ENCODE data around the gene C1orf21. TPM values are rescaled to one million over a fixed set of nuclear protein-coding genes. Genes with fewer than 3 reads are reported as not detected.
A peak's percentile ranks its signal among the peaks of the same experiment; 100 is the strongest.

C1orf21 gene
- total RNA-seq, 2 donors from 2014 or later: 10.4 to 15.2 TPM

DNA sequence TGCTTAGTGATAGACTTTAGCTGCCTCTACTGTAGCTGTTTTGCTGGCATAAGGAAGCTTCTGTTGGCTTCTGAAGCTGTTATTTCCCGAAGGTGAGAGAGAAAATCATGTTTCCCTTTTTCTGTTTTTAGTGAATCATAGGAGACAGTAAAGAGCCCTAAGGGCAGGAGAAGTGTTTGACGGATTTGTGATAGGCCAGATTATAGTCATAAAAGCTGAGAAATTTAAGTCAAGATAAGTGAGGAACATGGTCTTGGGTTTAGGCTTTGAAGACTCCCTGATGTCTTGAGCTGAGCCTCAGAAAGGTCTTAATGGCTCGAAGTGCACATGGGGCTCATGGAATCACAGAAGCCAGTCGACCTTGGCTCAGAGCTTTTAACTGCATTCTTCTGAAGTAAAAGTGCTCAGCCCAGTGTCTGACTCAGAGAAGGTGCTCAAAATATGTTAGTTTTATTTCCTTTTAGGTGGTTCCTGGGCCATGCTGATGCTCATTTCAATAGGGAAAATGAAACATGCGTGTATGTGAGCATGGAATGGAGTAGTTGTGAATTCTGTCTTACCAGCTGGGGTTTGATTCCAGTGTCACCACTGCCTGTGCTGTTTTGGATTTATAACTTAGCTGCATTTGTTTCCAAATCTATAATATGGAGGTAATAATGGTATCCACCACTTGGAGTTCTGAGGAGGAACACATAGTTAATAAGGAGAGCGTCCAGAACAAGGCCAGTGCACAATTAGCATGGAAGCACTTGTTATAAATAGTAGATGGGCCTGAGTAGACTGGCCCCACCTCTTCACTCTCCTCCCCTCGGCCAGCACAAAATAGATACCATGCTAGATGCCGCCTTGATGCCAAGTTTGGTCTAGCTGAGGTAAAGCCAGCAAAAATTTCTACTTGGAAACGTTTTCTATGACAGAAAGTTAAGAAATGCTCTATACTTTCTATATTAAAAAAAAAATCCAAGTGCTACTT is 99.2 kb downstream of the C1orf21 start:
- H3K36me3 ChIP-seq: no peaks in the 10 kb centered on the region
- DNase-seq (ENCODE audit: low spot score) (no peak), ATAC-seq (ENCODE audit: insufficient number of reproducible peaks, low FRiP score, low read depth) (no peak)
- H3K27ac ChIP-seq: peak overlapping the region; percentile 21 to 38
- no peaks in the 10 kb centered on the region for H3K9me3 ChIP-seq
- peaks cover 33 to 54% of the 10 kb centered on the region in 2 donors for H3K4me1 ChIP-seq (ENCODE audit: control insufficient read depth in 1 of 2, low read depth in 2 of 2)
- H3K27me3 ChIP-seq (replicated peaks; ENCODE audit: insufficient read depth): no peaks in the 10 kb centered on the region
- TF ChIP-seq, protein P1, sequence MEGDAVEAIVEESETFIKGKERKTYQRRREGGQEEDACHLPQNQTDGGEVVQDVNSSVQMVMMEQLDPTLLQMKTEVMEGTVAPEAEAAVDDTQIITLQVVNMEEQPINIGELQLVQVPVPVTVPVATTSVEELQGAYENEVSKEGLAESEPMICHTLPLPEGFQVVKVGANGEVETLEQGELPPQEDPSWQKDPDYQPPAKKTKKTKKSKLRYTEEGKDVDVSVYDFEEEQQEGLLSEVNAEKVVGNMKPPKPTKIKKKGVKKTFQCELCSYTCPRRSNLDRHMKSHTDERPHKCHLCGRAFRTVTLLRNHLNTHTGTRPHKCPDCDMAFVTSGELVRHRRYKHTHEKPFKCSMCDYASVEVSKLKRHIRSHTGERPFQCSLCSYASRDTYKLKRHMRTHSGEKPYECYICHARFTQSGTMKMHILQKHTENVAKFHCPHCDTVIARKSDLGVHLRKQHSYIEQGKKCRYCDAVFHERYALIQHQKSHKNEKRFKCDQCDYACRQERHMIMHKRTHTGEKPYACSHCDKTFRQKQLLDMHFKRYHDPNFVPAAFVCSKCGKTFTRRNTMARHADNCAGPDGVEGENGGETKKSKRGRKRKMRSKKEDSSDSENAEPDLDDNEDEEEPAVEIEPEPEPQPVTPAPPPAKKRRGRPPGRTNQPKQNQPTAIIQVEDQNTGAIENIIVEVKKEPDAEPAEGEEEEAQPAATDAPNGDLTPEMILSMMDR (IDR thresholded peaks at IDR 0.05): no peak
- H3K4me3 ChIP-seq: no peak overlapping the region

DNA sequence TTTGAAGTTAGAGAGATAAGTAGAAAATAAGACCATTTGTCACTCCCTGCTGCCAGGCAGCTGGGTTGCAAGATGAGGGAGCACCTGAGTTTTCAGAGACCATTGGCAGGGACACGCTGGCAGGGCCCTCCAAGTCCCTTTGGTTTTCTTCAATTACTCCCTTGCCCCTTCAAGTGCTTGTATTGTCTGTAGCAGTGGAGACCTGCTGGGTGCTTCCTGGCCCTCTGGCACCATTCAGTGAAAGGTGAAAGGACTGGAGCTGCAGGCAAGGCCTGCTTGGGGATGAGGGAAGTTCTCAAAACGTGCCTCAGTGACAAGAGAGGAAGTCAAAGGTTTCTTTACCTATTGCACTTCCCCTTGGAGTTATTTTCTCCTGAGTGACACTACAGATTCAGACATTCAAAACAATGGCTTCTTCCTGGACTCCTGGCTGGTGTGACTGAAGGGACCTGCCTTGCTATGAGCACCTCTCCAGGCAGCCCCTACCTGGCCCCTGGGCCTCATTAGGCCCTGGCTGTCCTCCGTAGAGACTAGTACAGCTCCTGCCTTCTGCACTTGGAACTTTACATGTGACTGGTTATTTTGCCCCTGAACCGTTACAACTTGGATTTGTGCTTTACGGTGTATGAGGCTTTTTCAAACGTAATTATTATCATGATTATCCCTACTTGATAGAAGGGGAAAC is 100.1 kb downstream of the C1orf21 start:
- Histone ChIP-seq H3K27me3 (replicated peaks; ENCODE audit: insufficient read depth) (no peaks in the 10 kb centered on the region), H3K9me3 (no peaks in the 10 kb centered on the region), H3K4me3 (no peak overlapping the region), H3K36me3 (no peaks in the 10 kb centered on the region), H3K27ac (peak overlapping the region; percentile 9 to 38), H3K4me1 (ENCODE audit: control insufficient read depth in 1 of 2, low read depth in 2 of 2) (peaks cover 38 to 63% of the 10 kb centered on the region in 2 donors)
- TF ChIP-seq, protein P1 (IDR thresholded peaks at IDR 0.05): no peak
- DNase-seq (ENCODE audit: low spot score) (no peak), ATAC-seq (ENCODE audit: insufficient number of reproducible peaks, low FRiP score, low read depth) (no peak)

DNA sequence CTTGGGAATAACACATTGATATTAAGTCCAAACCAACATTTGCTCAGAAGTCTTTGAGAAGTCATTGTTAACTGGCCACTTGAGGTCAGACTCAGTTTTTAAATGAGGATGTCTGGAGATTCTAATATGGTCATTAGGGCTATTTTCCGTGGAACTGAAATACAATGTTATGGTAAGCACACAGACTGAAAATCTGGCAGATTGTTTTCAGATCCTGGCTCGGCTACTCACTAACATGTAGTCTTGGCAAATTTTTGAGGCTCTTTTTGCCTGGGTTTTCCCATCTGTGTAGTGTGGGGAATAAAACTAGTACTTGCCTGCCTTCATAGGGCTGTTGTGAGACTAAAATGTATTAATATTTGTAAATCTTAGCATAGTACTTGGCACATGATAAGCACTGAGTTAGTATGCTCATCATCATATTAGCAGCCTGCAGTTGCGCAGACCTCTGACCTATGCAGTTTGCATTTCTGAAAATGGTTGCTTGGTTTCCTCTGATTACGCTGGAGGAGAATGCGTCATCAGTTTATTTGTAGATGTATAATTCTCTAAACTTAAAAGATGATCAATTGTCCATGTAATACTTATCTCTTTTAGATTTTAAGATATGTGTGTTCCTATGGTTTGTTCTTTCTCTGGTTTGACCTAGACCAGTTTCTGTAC is 100.8 kb downstream of the C1orf21 start:
- Histone ChIP-seq H3K27ac (no peak overlapping the region), H3K4me1 (ENCODE audit: control insufficient read depth in 1 of 2, low read depth in 2 of 2) (peaks cover 38 to 59% of the 10 kb centered on the region in 2 donors)

DNA sequence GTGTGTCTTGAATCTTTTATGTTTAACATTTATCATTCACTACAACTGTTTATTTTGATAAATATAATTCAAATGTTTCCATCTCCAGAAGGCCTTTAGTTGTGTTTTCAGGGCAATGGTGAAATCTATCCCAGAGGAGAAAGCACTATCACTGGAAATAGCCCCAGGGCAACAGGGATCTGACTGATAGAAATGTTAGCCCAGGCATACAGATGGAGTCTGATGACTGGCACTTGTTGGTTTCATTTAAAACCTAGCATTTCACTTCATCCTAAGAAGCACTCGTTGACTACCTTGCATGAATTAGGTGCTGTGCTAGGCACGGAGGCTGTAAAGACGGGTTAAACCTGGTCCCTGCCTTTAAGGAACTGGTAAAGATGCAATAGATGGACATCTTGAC is 103.1 kb downstream of the C1orf21 start:
- no peak for ATAC-seq (ENCODE audit: insufficient number of reproducible peaks, low FRiP score, low read depth)
- peaks cover 23 to 39% of the 10 kb centered on the region in 2 donors for H3K4me1 ChIP-seq (ENCODE audit: control insufficient read depth in 1 of 2, low read depth in 2 of 2)
- H3K27ac ChIP-seq: no peak overlapping the region

More for the DNA sequence above, 100.8 kb downstream of the C1orf21 start:
- TF ChIP-seq, protein P1 (IDR thresholded peaks at IDR 0.05): no peak
- ATAC-seq (ENCODE audit: insufficient number of reproducible peaks, low FRiP score, low read depth) (no peak), DNase-seq (ENCODE audit: low spot score) (no peak)
- Histone ChIP-seq H3K4me3 (no peak overlapping the region), H3K36me3 (no peaks in the 10 kb centered on the region), H3K27me3 (replicated peaks; ENCODE audit: insufficient read depth) (no peaks in the 10 kb centered on the region), H3K9me3 (no peaks in the 10 kb centered on the region)

More for the DNA sequence above, 103.1 kb downstream of the C1orf21 start:
- H3K27me3 ChIP-seq (replicated peaks; ENCODE audit: insufficient read depth): no peaks in the 10 kb centered on the region
- DNase-seq (ENCODE audit: low spot score): no peak
- H3K9me3 ChIP-seq: no peaks in the 10 kb centered on the region
- H3K36me3 ChIP-seq: no peaks in the 10 kb centered on the region
- H3K4me3 ChIP-seq: no peak overlapping the region
- TF ChIP-seq, protein P1 (IDR thresholded peaks at IDR 0.05): no peak
